WTC11 (cell line): ENCODE data around the gene LRRC8C.
A peak's percentile ranks its signal among the peaks of the same experiment; 100 is the strongest.

Experiments
- JUN ChIP-seq: sonication (generic); formaldehyde crosslinking; IDR thresholded peaks from 2 replicates; pipeline ENCODE4 v1.8.0; 2023; ENCODE audit warnings: mild to moderate bottlenecking, missing genetic modification reagents
- ZNF396 ChIP-seq: fragments of 250-450 bp; sonication (Bioruptor Pico); IDR thresholded peaks from 2 replicates; pipeline ENCODE4 v1.8.0; 2021; ENCODE audit warnings: mild to moderate bottlenecking, moderate library complexity, borderline replicate concordance
- TF ChIP-seq, protein P1 (sequence below): sonication (generic); formaldehyde crosslinking; conservative IDR thresholded peaks from 2 replicates; pipeline ENCODE4 v1.8.1; 2023; ENCODE audit warnings: mild to moderate bottlenecking, low read depth, missing genetic modification reagents, moderate library complexity
- TF ChIP-seq, protein P2 (sequence below): sonication (generic); formaldehyde crosslinking; IDR thresholded peaks from 2 replicates; pipeline ENCODE4 v1.8.0; 2022; ENCODE audit warnings: mild to moderate bottlenecking, missing genetic modification reagents
- TF ChIP-seq, protein P3 (sequence below): fragments of 200-600 bp; IDR thresholded peaks from 2 replicates; pipeline ENCODE4 v1.8.0; 2022; ENCODE audit warnings: antibody characterized with exemption

DNA sequence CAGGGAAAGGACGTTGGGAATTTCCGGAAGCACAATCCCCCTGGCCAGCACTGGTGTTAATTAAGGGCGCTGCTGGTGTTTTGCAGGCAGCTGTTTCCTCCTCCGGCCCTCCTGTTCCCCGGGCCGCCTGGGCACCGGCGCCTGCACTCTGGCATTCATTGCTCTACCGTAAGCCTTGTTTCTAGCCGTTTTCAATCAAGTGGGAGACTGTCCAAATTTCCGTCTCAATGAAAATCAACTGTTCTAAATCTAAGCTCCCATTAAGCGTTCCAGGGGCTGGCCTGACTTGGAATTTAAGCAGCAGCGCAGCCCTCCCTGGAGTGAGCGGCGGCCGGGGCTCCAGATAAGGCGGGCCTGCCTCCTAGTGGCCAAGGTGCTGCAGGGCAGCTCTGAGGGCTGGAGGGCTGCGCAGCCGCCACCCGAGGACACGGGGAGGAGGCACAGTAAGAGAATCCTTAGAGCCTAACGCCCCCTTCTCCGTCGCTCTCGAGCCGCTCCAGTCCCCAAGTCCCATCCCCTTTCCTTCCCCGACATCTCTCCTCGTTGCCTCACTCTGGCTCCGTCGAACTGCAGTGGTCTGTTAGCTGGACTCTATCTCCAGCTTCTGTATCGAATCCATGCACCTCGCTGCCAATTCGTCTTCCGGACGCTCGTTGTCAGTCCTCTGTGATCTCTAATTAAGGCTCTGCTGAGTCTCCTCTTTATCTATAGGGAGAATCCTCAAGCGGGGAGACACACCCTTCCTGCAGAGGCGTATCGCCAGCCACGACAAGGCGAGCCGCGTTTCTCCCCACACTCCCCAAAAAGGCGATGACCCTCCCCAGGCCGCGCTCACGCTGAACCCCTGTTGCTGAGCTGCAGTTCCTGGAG lies 130.1 kb downstream of the LRRC8C start:
- TF ChIP-seq, protein P1, sequence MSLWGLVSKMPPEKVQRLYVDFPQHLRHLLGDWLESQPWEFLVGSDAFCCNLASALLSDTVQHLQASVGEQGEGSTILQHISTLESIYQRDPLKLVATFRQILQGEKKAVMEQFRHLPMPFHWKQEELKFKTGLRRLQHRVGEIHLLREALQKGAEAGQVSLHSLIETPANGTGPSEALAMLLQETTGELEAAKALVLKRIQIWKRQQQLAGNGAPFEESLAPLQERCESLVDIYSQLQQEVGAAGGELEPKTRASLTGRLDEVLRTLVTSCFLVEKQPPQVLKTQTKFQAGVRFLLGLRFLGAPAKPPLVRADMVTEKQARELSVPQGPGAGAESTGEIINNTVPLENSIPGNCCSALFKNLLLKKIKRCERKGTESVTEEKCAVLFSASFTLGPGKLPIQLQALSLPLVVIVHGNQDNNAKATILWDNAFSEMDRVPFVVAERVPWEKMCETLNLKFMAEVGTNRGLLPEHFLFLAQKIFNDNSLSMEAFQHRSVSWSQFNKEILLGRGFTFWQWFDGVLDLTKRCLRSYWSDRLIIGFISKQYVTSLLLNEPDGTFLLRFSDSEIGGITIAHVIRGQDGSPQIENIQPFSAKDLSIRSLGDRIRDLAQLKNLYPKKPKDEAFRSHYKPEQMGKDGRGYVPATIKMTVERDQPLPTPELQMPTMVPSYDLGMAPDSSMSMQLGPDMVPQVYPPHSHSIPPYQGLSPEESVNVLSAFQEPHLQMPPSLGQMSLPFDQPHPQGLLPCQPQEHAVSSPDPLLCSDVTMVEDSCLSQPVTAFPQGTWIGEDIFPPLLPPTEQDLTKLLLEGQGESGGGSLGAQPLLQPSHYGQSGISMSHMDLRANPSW (CRISPR knock-in tag): no peak
- TF ChIP-seq JUN (CRISPR knock-in tag): no peak
- TF ChIP-seq, protein P2, sequence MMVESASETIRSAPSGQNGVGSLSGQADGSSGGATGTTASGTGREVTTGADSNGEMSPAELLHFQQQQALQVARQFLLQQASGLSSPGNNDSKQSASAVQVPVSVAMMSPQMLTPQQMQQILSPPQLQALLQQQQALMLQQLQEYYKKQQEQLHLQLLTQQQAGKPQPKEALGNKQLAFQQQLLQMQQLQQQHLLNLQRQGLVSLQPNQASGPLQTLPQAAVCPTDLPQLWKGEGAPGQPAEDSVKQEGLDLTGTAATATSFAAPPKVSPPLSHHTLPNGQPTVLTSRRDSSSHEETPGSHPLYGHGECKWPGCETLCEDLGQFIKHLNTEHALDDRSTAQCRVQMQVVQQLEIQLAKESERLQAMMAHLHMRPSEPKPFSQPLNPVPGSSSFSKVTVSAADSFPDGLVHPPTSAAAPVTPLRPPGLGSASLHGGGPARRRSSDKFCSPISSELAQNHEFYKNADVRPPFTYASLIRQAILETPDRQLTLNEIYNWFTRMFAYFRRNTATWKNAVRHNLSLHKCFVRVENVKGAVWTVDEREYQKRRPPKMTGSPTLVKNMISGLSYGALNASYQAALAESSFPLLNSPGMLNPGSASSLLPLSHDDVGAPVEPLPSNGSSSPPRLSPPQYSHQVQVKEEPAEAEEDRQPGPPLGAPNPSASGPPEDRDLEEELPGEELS (CRISPR knock-in tag): no peak
- no peak for TF ChIP-seq ZNF396 (CRISPR knock-in tag)
- TF ChIP-seq, protein P3, sequence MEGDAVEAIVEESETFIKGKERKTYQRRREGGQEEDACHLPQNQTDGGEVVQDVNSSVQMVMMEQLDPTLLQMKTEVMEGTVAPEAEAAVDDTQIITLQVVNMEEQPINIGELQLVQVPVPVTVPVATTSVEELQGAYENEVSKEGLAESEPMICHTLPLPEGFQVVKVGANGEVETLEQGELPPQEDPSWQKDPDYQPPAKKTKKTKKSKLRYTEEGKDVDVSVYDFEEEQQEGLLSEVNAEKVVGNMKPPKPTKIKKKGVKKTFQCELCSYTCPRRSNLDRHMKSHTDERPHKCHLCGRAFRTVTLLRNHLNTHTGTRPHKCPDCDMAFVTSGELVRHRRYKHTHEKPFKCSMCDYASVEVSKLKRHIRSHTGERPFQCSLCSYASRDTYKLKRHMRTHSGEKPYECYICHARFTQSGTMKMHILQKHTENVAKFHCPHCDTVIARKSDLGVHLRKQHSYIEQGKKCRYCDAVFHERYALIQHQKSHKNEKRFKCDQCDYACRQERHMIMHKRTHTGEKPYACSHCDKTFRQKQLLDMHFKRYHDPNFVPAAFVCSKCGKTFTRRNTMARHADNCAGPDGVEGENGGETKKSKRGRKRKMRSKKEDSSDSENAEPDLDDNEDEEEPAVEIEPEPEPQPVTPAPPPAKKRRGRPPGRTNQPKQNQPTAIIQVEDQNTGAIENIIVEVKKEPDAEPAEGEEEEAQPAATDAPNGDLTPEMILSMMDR: peak; percentile 94
